ENCODE measurements around the gene ETV4. TPM values are rescaled to one million over a fixed set of nuclear protein-coding genes. Genes with fewer than 3 reads are reported as not detected.

The ETV4 gene
- total and polyA plus RNA-seq, 2 donors (not counting 1 experiment from before 2014, with no cell fraction given), result not detected

DNA sequence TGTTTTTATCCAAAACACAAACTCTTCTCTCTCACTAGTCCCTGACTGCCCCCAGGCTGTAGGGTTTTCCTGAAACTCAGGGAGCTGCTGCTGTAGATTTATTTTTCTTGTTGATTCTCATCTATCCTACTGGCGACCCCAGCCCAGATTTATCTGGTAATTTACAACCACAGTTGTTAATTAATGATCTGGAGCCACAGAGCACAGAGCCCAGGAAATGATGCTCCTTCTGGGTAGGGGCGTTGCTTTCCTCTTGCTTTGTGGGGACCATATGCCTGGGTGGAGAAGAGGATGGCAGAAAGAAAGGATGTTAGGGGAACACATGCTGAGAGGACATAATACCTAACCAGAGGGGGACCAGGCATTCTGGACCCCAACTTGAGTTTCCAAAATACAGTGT is 7.4 kb upstream of the ETV4 start:
- TF ChIP-seq EZH2 (IDR thresholded peaks at IDR 0.05; ENCODE audit: borderline replicate concordance, insufficient read depth, low read depth, low read length, poor library complexity, severe bottlenecking), result no peak
- TF ChIP-seq, protein P1, sequence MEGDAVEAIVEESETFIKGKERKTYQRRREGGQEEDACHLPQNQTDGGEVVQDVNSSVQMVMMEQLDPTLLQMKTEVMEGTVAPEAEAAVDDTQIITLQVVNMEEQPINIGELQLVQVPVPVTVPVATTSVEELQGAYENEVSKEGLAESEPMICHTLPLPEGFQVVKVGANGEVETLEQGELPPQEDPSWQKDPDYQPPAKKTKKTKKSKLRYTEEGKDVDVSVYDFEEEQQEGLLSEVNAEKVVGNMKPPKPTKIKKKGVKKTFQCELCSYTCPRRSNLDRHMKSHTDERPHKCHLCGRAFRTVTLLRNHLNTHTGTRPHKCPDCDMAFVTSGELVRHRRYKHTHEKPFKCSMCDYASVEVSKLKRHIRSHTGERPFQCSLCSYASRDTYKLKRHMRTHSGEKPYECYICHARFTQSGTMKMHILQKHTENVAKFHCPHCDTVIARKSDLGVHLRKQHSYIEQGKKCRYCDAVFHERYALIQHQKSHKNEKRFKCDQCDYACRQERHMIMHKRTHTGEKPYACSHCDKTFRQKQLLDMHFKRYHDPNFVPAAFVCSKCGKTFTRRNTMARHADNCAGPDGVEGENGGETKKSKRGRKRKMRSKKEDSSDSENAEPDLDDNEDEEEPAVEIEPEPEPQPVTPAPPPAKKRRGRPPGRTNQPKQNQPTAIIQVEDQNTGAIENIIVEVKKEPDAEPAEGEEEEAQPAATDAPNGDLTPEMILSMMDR (IDR thresholded peaks at IDR 0.05), result no peak

DNA sequence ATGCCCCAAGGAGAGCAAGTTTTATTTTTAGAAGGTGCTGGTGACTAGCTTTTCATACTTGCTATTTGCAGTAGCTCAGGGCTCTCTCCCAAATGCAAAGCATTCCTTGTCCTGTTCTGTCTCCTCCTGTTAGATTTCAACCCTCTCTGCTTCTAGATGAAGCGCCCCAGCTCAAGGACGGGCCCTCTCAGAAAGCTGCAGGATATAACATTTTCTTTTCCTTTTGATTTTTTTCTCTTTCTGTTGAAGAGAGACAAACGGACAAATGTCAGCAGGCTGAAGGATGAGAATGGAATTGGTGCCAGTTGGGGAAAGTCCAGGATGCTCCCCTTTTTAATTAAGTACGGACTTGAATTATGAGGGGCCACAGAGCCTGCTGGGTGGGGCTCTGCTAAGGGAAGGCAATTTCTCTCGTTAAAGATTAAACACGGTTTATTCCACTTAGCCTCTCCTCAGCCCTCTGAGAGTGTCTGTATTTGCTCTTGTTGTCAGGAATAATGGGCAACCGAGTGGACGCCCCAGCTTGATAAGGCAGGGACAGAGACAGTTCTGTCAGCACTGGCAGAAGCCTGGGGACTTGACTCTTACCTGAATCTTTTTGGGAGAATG is 6.2 kb upstream of the ETV4 start:
- Histone ChIP-seq H4K20me1 (ENCODE audit: control insufficient read depth, insufficient read depth, low read length, poor library complexity, severe bottlenecking) (no peaks in the 10 kb centered on the region), H3K27me3 (replicated peaks in 1 of 4; ENCODE audit: control extremely low read depth in 1 of 4, control insufficient read depth in 3 of 4, insufficient read depth in 4 of 4, low read length in 3 of 4) (peaks cover 0 to 45% (median 21%) of the 10 kb centered on the region in 4 experiments), H3K27ac (ENCODE audit: low read length in 2 of 2) (no peak overlapping the region), H3K9me3 (ENCODE audit: control extremely low read depth in 1 of 3, control insufficient read depth in 2 of 3, insufficient read depth in 1 of 3, low read length in 2 of 3) (no peaks in the 10 kb centered on the region), H3K36me3 (replicated peaks in 1 of 2; ENCODE audit: control extremely low read depth in 1 of 2, control insufficient read depth in 1 of 2, extremely low read depth in 1 of 2, insufficient read depth in 2 of 2, low read length in 1 of 2) (no peaks in the 10 kb centered on the region), H3K4me1 (ENCODE audit: control insufficient read depth in 2 of 2, insufficient read depth in 2 of 2, low read length in 2 of 2) (peaks cover under 1 to 2% of the 10 kb centered on the region in 2 donors), H3K4me3 (ENCODE audit: control extremely low read depth in 1 of 5, extremely low read depth in 1 of 5, insufficient read depth in 1 of 5, low read depth in 2 of 5, low read length in 4 of 5) (no peak overlapping the region), H2AFZ (ENCODE audit: insufficient read depth, low read depth, low read length, poor library complexity, severe bottlenecking) (no peak overlapping the region), H3K9ac (ENCODE audit: low read length) (no peak overlapping the region), H3K4me2 (replicated peaks; ENCODE audit: low read depth, low read length, poor library complexity, severe bottlenecking) (no peak overlapping the region), H3K79me2 (ENCODE audit: control insufficient read depth, insufficient read depth, low read length) (no peaks in the 10 kb centered on the region)
- peaks cover 4% of the 10 kb centered on the region for H3K4me1 Mint-ChIP-seq
- H3K9me3 Mint-ChIP-seq (ENCODE audit: insufficient read depth), result no peaks in the 10 kb centered on the region
- no peak overlapping the region for H3K4me3 Mint-ChIP-seq
- intact Hi-C loops (cut with micrococcal nuclease), result no loop called here
- H3K27me3 Mint-ChIP-seq, result peaks cover 58% of the 10 kb centered on the region
- TF ChIP-seq EZH2 (IDR thresholded peaks at IDR 0.05; ENCODE audit: borderline replicate concordance, insufficient read depth, low read depth, low read length, poor library complexity, severe bottlenecking), result no peak
- TF ChIP-seq, protein P1 (IDR thresholded peaks at IDR 0.05), result no peak
- ChIA-PET POLR2A (no interaction called here), CTCF (interaction anchor here (1.6 kb wide), 1 partner anchor 24 kb away, joined by 7 read pairs; no protein-coding TSS in a partner anchor)
- no peak overlapping the region for H3K27ac Mint-ChIP-seq
- 80% methylated on average over 5 of the region's 8 CpGs for WGBS (ENCODE audit: insufficient coverage)
- DNase-seq, result no peak
- no peak for ATAC-seq (ENCODE audit: low read depth)

More for the DNA sequence above, 7.4 kb upstream of the ETV4 start:
- 43% methylated on average over 1 of the region's 2 CpGs for WGBS (ENCODE audit: insufficient coverage)
- Histone ChIP-seq H3K9me3 (ENCODE audit: control extremely low read depth in 1 of 3, control insufficient read depth in 2 of 3, insufficient read depth in 1 of 3, low read length in 2 of 3) (no peaks in the 10 kb centered on the region), H3K4me2 (replicated peaks; ENCODE audit: low read depth, low read length, poor library complexity, severe bottlenecking) (no peak overlapping the region), H3K4me3 (ENCODE audit: control extremely low read depth in 1 of 5, extremely low read depth in 1 of 5, insufficient read depth in 1 of 5, low read depth in 2 of 5, low read length in 4 of 5) (no peak overlapping the region), H3K79me2 (ENCODE audit: control insufficient read depth, insufficient read depth, low read length) (no peaks in the 10 kb centered on the region), H2AFZ (ENCODE audit: insufficient read depth, low read depth, low read length, poor library complexity, severe bottlenecking) (no peak overlapping the region), H3K36me3 (replicated peaks in 1 of 2; ENCODE audit: control extremely low read depth in 1 of 2, control insufficient read depth in 1 of 2, extremely low read depth in 1 of 2, insufficient read depth in 2 of 2, low read length in 1 of 2) (no peaks in the 10 kb centered on the region), H3K4me1 (ENCODE audit: control insufficient read depth in 2 of 2, insufficient read depth in 2 of 2, low read length in 2 of 2) (no peaks in the 10 kb centered on the region), H3K27me3 (replicated peaks in 1 of 4; ENCODE audit: control extremely low read depth in 1 of 4, control insufficient read depth in 3 of 4, insufficient read depth in 4 of 4, low read length in 3 of 4) (peaks cover 0 to 33% (median 13%) of the 10 kb centered on the region in 4 experiments), H3K27ac (ENCODE audit: low read length in 2 of 2) (no peak overlapping the region), H3K9ac (ENCODE audit: low read length) (no peak overlapping the region), H4K20me1 (ENCODE audit: control insufficient read depth, insufficient read depth, low read length, poor library complexity, severe bottlenecking) (no peaks in the 10 kb centered on the region)
- no peak overlapping the region for H3K27ac Mint-ChIP-seq
- DNase-seq (no peak), ATAC-seq (ENCODE audit: low read depth) (no peak)
- H3K27me3 Mint-ChIP-seq, result peaks cover 52% of the 10 kb centered on the region
- CTCF ChIA-PET, result interaction anchor here (0.5 kb wide), 1 partner anchor 67 kb away, joined by 6 read pairs; no protein-coding TSS in a partner anchor
- H3K9me3 Mint-ChIP-seq (ENCODE audit: insufficient read depth), result no peaks in the 10 kb centered on the region
- no peaks in the 10 kb centered on the region for H3K4me1 Mint-ChIP-seq
- POLR2A ChIA-PET, result no interaction called here
- H3K4me3 Mint-ChIP-seq, result no peak overlapping the region
- intact Hi-C loops (cut with micrococcal nuclease), result no loop called here
